SKM-1 (cell line): ENCODE data around the gene REEP3.
"Not testable (repeated sequence)": the region's sequence is repeated elsewhere in the genome, so short reads cannot be mapped to it uniquely, and the experiment has no call there.

Experiments
- DNase-seq: peaks from one replicate; lab custom pipeline; 2025; ENCODE audit not compliant: unreplicated experiment; lab: John Stamatoyannopoulos, UW

REEP3 gene

GRCh38 chr10:63661347-63661746, 140.1 kb downstream of the REEP3 start:
- DNase-seq = no peak

- no peak for DNase-seq
Observed at GRCh38 chr10:63664341-63664885, 143.2 kb downstream of the REEP3 start.

GRCh38 chr10:63665006-63665580, 143.9 kb downstream of the REEP3 start:
- DNase-seq = not testable (repeated sequence)

- no peak for DNase-seq
Observed at GRCh38 chr10:63665670-63666134, 144.5 kb downstream of the REEP3 start.

GRCh38 chr10:63666836-63667383, 145.7 kb downstream of the REEP3 start:
- DNase-seq = no peak

- no peak for DNase-seq
Observed at GRCh38 chr10:63667596-63668480, 146.6 kb downstream of the REEP3 start.

GRCh38 chr10:63670291-63670898, 149.2 kb downstream of the REEP3 start:
- DNase-seq = no peak

GRCh38 chr10:63671317-63671937, 150.2 kb downstream of the REEP3 start:
- DNase-seq = no peak

GRCh38 chr10:63672491-63672890, 151.3 kb downstream of the REEP3 start:
- no peak for DNase-seq

- DNase-seq = no peak
Observed at GRCh38 chr10:63673246-63673645, 152.0 kb downstream of the REEP3 start.

- no peak for DNase-seq
Observed at GRCh38 chr10:63673846-63674245, 152.6 kb downstream of the REEP3 start.
